ENCODE measurements around the gene OR52M1. TPM values are rescaled to one million over a fixed set of nuclear protein-coding genes. Genes with fewer than 3 reads are reported as not detected.

OR52M1 gene
- total RNA-seq, 1 experiment from 2014 or later: not detected

DNA sequence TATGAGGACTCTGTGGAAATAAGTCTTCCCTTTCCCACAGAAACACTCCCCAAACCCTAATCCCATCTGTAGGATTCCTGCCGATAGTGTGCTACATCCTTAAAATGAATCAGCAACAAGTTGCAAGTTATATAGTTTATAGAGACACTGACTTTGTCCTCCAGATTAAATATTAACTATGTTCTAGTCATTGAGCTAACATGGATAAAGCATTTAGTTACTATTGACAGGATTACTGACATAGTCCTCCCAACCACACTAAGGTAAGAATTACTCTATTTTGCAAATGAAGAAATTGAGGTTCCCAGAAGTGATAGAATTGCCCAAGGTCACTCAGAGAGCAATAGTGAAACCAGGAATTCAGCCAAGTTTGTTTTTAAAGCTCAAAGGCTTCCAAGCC, 1.9 kb downstream of the OR52M1 start:
- Histone ChIP-seq H3K4me2 (ENCODE audit: low read length) (no peak overlapping the region), H3K9ac (ENCODE audit: low read length) (no peak overlapping the region), H3K36me3 (ENCODE audit: control insufficient read depth in 1 of 2, insufficient read depth in 2 of 2, low read length in 2 of 2) (no peaks in the 10 kb centered on the region), H2AFZ (ENCODE audit: low read depth, low read length, poor library complexity, severe bottlenecking) (no peak overlapping the region), H3K9me3 (ENCODE audit: control insufficient read depth in 1 of 2, insufficient read depth in 1 of 2, low read depth in 1 of 2, low read length in 2 of 2) (no peaks in the 10 kb centered on the region), H4K20me1 (ENCODE audit: insufficient read depth) (no peaks in the 10 kb centered on the region), H3K4me1 (ENCODE audit: control insufficient read depth in 1 of 2, insufficient read depth in 2 of 2, low read length in 2 of 2) (peaks cover 0 to 6% of the 10 kb centered on the region in 2 experiments; a peak in 1 of 4 replicates), H3K79me2 (ENCODE audit: insufficient read depth, low read length) (no peaks in the 10 kb centered on the region), H3K27me3 (ENCODE audit: insufficient read depth, low read length) (peaks cover 11% of the 10 kb centered on the region; the same call in 1 of the 2 replicates), H3K4me3 (replicated peaks in 1 of 2; ENCODE audit: low read depth in 1 of 2, low read length in 2 of 2) (no peak overlapping the region), H3K27ac (ENCODE audit: low read depth, low read length) (no peak overlapping the region), H3K9me2 (ENCODE audit: insufficient read depth) (no peaks in the 10 kb centered on the region)
- CTCF ChIA-PET: no interaction called here
- intact Hi-C loops (cut with micrococcal nuclease): no loop called here
- TF ChIP-seq SRF (IDR thresholded peaks at IDR 0.05; ENCODE audit: low read depth) (no peak), ZNF274 (IDR thresholded peaks at IDR 0.05; ENCODE audit: low read depth, low read length) (no peak), FOSL1 (IDR thresholded peaks at IDR 0.05; ENCODE audit: low read depth) (no peak), EZH2 (IDR thresholded peaks at IDR 0.05) (no peak), EZH2phosphoT487 (IDR thresholded peaks at IDR 0.05; ENCODE audit: borderline replicate concordance) (no peak), POLR2AphosphoS5 (IDR thresholded peaks at IDR 0.05; ENCODE audit: low read depth, low read length) (no peak), SIN3A (IDR thresholded peaks at IDR 0.05; ENCODE audit: low read depth) (no peak)
- TF ChIP-seq, protein P1, sequence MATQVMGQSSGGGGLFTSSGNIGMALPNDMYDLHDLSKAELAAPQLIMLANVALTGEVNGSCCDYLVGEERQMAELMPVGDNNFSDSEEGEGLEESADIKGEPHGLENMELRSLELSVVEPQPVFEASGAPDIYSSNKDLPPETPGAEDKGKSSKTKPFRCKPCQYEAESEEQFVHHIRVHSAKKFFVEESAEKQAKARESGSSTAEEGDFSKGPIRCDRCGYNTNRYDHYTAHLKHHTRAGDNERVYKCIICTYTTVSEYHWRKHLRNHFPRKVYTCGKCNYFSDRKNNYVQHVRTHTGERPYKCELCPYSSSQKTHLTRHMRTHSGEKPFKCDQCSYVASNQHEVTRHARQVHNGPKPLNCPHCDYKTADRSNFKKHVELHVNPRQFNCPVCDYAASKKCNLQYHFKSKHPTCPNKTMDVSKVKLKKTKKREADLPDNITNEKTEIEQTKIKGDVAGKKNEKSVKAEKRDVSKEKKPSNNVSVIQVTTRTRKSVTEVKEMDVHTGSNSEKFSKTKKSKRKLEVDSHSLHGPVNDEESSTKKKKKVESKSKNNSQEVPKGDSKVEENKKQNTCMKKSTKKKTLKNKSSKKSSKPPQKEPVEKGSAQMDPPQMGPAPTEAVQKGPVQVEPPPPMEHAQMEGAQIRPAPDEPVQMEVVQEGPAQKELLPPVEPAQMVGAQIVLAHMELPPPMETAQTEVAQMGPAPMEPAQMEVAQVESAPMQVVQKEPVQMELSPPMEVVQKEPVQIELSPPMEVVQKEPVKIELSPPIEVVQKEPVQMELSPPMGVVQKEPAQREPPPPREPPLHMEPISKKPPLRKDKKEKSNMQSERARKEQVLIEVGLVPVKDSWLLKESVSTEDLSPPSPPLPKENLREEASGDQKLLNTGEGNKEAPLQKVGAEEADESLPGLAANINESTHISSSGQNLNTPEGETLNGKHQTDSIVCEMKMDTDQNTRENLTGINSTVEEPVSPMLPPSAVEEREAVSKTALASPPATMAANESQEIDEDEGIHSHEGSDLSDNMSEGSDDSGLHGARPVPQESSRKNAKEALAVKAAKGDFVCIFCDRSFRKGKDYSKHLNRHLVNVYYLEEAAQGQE (IDR thresholded peaks at IDR 0.05; ENCODE audit: low read depth): no peak
- TF ChIP-seq, protein P2, sequence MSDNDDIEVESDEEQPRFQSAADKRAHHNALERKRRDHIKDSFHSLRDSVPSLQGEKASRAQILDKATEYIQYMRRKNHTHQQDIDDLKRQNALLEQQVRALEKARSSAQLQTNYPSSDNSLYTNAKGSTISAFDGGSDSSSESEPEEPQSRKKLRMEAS (IDR thresholded peaks at IDR 0.05): no peak
- no peak for ATAC-seq
- DNase-seq (ENCODE audit: low read depth, low spot score): no peak
- BruUV-seq (replicated peaks): no TSS peak
- RAD21 ChIA-PET (ENCODE audit: low non-redundant PET in 1 of 2, low total read pairs in 2 of 2, uncharacterized antibody in 2 of 2, unreplicated experiment in 2 of 2): no interaction called here
- POLR2A ChIA-PET: no interaction called here
